H1 (cell line): Measurements from ENCODE around the gene DFFA. TPM values are rescaled to one million over a fixed set of nuclear protein-coding genes. Genes with fewer than 3 reads are reported as not detected.

Source experiments
- CTCF ChIA-PET: fragments of 300-600 bp; sonication (Branson Sonifier 250); formaldehyde crosslinking; loops from one replicate; lab custom pipeline; 2021; ENCODE audit not compliant: partially characterized antibody; lab: Charles Lee
- POLR2A ChIA-PET: fragments of 300-600 bp; sonication (Branson Sonifier 250); formaldehyde crosslinking; loops from one replicate; lab custom pipeline; 2021; ENCODE audit warnings: inconsistent platforms; ENCODE audit not compliant: partially characterized antibody; lab: Charles Lee
- DNase-seq, 2 experiments: peaks; one replicate each; pipeline versions ENCODE4 v3.0.0 to v3.0.0-alpha.2; 2010 to 2022; ENCODE audit warnings: low spot score in 2 of 2, low read depth in 1 of 2, mixed read lengths in 1 of 2
- FAIRE-seq: peaks from 2 replicates; lab custom pipeline; 2011; peaks lifted over from hg19 to GRCh38; lab: Jason Lieb, UNC
- H2AFZ ChIP-seq: 2 replicates; pipeline ENCODE4 v1.8.1; 2012; ENCODE audit warnings: low read length, inconsistent platforms
- H2AK5ac ChIP-seq: 2 replicates; pipeline ENCODE4 v1.6.1; 2013; ENCODE audit warnings: low read depth, low read length
- H2BK120ac ChIP-seq: replicated peaks from 2 replicates; pipeline ENCODE3; 2013; ENCODE audit warnings: low read depth, low read length, inconsistent platforms
- H2BK12ac ChIP-seq: 2 replicates; pipeline ENCODE4 v1.6.1; 2013; ENCODE audit warnings: low read depth, low read length
- H2BK15ac ChIP-seq: 2 replicates; pipeline ENCODE4 v1.6.1; 2013; ENCODE audit warnings: low read length
- H2BK20ac ChIP-seq: 2 replicates; pipeline ENCODE4 v1.6.1; 2013; ENCODE audit warnings: low read length
- H2BK5ac ChIP-seq: 2 replicates; pipeline ENCODE4 v1.6.1; 2013; ENCODE audit warnings: low read depth, low read length
- H3K14ac ChIP-seq: 2 replicates; pipeline ENCODE4 v1.6.1; 2013; ENCODE audit warnings: inconsistent platforms; ENCODE audit not compliant: insufficient read length
- H3K18ac ChIP-seq: 2 replicates; pipeline ENCODE4 v1.6.1; 2013; ENCODE audit warnings: low read length; ENCODE audit errors: extremely low read depth
- H3K23ac ChIP-seq: 2 replicates; pipeline ENCODE4 v1.6.1; 2013; ENCODE audit warnings: inconsistent platforms; ENCODE audit not compliant: insufficient read length
- H3K23me2 ChIP-seq: 2 replicates; pipeline ENCODE4 v1.6.1; 2013; ENCODE audit warnings: low read depth, low read length
- H3K27ac ChIP-seq: 2 replicates; pipeline ENCODE4 v1.6.1; 2011; ENCODE audit warnings: low read depth, low read length, inconsistent platforms
- H3K27me3 ChIP-seq, 4 experiments: replicated peaks in 1 of 4; 1 replicate in 1 of 4; 2 replicates in 3 of 4; pipeline versions ENCODE4 v1.6.1 to v1.8.1; 2011 to 2013; ENCODE audit warnings: low read length in 3 of 4, mild to moderate bottlenecking in 3 of 4, inconsistent platforms in 2 of 4, mixed read lengths in 2 of 4, moderate library complexity in 1 of 4; ENCODE audit not compliant: control insufficient read depth in 3 of 4, insufficient read depth in 3 of 4; ENCODE audit errors: extremely low read depth in 1 of 4
- H3K36me3 ChIP-seq, 4 experiments: 2 replicates each; pipeline versions ENCODE4 v1.6.1 to v1.8.1; 2011 to 2013; ENCODE audit warnings: mild to moderate bottlenecking in 4 of 4, low read length in 3 of 4, moderate library complexity in 2 of 4, control low read depth in 1 of 4, inconsistent platforms in 1 of 4; ENCODE audit not compliant: insufficient read depth in 4 of 4, control insufficient read depth in 2 of 4
- H3K4ac ChIP-seq: replicated peaks from 2 replicates; pipeline ENCODE3; 2013; ENCODE audit warnings: low read length, low read depth, mixed read lengths, inconsistent platforms; ENCODE audit not compliant: insufficient read length
- H3K4me1 ChIP-seq, 4 experiments: replicated peaks in 1 of 4; 1 replicate in 1 of 4; 2 replicates in 3 of 4; pipeline versions ENCODE4 v1.6.1 to v1.8.1; 2011 to 2013; ENCODE audit warnings: low read length in 3 of 4, inconsistent platforms in 2 of 4, mixed read lengths in 1 of 4; ENCODE audit not compliant: insufficient read depth in 4 of 4, control insufficient read depth in 3 of 4
- H3K4me2 ChIP-seq, 2 experiments: 2 replicates each; pipeline versions ENCODE4 v1.6.1 to v1.8.1; 2011 to 2013; ENCODE audit warnings: low read depth in 2 of 2, low read length in 2 of 2, control low read depth in 1 of 2, inconsistent platforms in 1 of 2, mild to moderate bottlenecking in 1 of 2; ENCODE audit not compliant: insufficient read depth in 1 of 2
- H3K4me3 ChIP-seq, 4 experiments: fragments of 200-600, 300-600 bp in 1 of 4; sonication (generic), shearing (Covaris generic), sonication (Bioruptor Twin) in 1 of 4; 2 replicates each; pipeline versions ENCODE4 v1.5.1 to v1.8.1; 2011 to 2016; ENCODE audit warnings: low read length in 4 of 4, low read depth in 3 of 4, control low read depth in 2 of 4, inconsistent platforms in 2 of 4, mild to moderate bottlenecking in 2 of 4, mixed read lengths in 1 of 4, moderate library complexity in 1 of 4; ENCODE audit not compliant: insufficient read depth in 2 of 4; ENCODE audit errors: extremely low read depth in 1 of 4
- H3K56ac ChIP-seq: replicated peaks from 2 replicates; pipeline ENCODE3; 2013; ENCODE audit warnings: low read depth, mild to moderate bottlenecking, mixed read lengths, low read length, inconsistent platforms; ENCODE audit not compliant: insufficient read length
- H3K79me1 ChIP-seq: 2 replicates; pipeline ENCODE4 v1.6.1; 2013; ENCODE audit warnings: low read depth, low read length, control low read depth
- H3K79me2 ChIP-seq, 2 experiments: 2 replicates each; pipeline versions ENCODE4 v1.6.1 to v1.8.1; 2012 to 2013; ENCODE audit warnings: low read length in 2 of 2, mild to moderate bottlenecking in 2 of 2, inconsistent platforms in 1 of 2; ENCODE audit not compliant: insufficient read depth in 2 of 2, control insufficient read depth in 1 of 2
- H3K9ac ChIP-seq, 4 experiments: replicated peaks in 1 of 4; 1 replicate in 1 of 4; 2 replicates in 3 of 4; pipeline versions ENCODE4 v1.6.1 to v1.8.1; 2011 to 2013; ENCODE audit warnings: low read depth in 3 of 4, low read length in 3 of 4, control low read depth in 2 of 4, mild to moderate bottlenecking in 2 of 4, moderate library complexity in 2 of 4, inconsistent platforms in 1 of 4; ENCODE audit errors: extremely low read depth in 1 of 4
- H3K9me3 ChIP-seq, 2 experiments: 2 replicates each; pipeline versions ENCODE4 v1.6.1 to v1.8.1; 2012 to 2013; ENCODE audit warnings: mild to moderate bottlenecking in 2 of 2, moderate library complexity in 2 of 2, control low read depth in 1 of 2, inconsistent platforms in 1 of 2, low read depth in 1 of 2, low read length in 1 of 2, mixed read lengths in 1 of 2; ENCODE audit not compliant: insufficient read depth in 2 of 2
- H4K20me1 ChIP-seq, 2 experiments: replicated peaks in 1 of 2; 2 replicates each; pipeline versions ENCODE3 to v1.8.1; 2011 to 2013; ENCODE audit warnings: inconsistent platforms in 2 of 2, low read length in 2 of 2, mild to moderate bottlenecking in 1 of 2; ENCODE audit not compliant: insufficient read depth in 2 of 2, control insufficient read depth in 1 of 2
- H4K5ac ChIP-seq: 2 replicates; pipeline ENCODE4 v1.6.1; 2013; ENCODE audit warnings: low read length, low read depth, mixed read lengths, inconsistent platforms; ENCODE audit not compliant: insufficient read length
- H4K8ac ChIP-seq: 2 replicates; pipeline ENCODE4 v1.8.0; 2013; ENCODE audit warnings: mild to moderate bottlenecking, moderate library complexity, low read length, inconsistent platforms; ENCODE audit not compliant: insufficient read depth; ENCODE audit errors: extremely low read depth
- H4K91ac ChIP-seq: replicated peaks from 2 replicates; pipeline ENCODE3; 2013; ENCODE audit warnings: low read length, mixed read lengths, inconsistent platforms; ENCODE audit not compliant: insufficient read length
- ATF2 ChIP-seq: IDR thresholded peaks from 2 replicates; pipeline ENCODE4 v1.6.1; 2012; ENCODE audit warnings: low read length, inconsistent platforms
- BCL11A ChIP-seq, 2 experiments: IDR thresholded peaks; one replicate each; pipeline ENCODE4 v1.6.1; 2011; ENCODE audit warnings: low read depth in 2 of 2, low read length in 2 of 2, mild to moderate bottlenecking in 2 of 2
- CREB1 ChIP-seq: IDR thresholded peaks from 2 replicates; pipeline ENCODE4 v1.6.1; 2012; ENCODE audit warnings: inconsistent platforms
- JUND ChIP-seq: IDR thresholded peaks from 2 replicates; pipeline ENCODE4 v1.6.1; 2011; ENCODE audit warnings: mild to moderate bottlenecking, improper control_type of control experiment, low read length
- NANOG ChIP-seq: IDR thresholded peaks from 2 replicates; pipeline ENCODE4 v1.6.1; 2011; ENCODE audit warnings: low read length, low read depth, mild to moderate bottlenecking, inconsistent platforms; ENCODE audit not compliant: insufficient read depth, poor library complexity, severe bottlenecking
- NRF1 ChIP-seq: IDR thresholded peaks from 2 replicates; pipeline ENCODE4 v1.6.1; 2011; ENCODE audit warnings: mild to moderate bottlenecking, low read depth, low read length, improper control_type of control experiment
- SP4 ChIP-seq: IDR thresholded peaks from 2 replicates; pipeline ENCODE4 v1.6.1; 2012; ENCODE audit warnings: low read length, inconsistent platforms
- TAF1 ChIP-seq: IDR thresholded peaks from 2 replicates; pipeline ENCODE4 v1.6.1; 2011; ENCODE audit warnings: mild to moderate bottlenecking, low read depth, low read length
- WGBS, 2 experiments: shearing (Covaris generic) in 1 of 2; methylation state at CpG; one replicate each; pipeline versions ENCODE4 v1.1.6 to v1.1.7; 2013 to 2015; ENCODE audit warnings: low lambda C conversion rate in 2 of 2, mixed read lengths in 2 of 2, inconsistent platforms in 1 of 2, low coverage in 1 of 2, missing lambda C conversion rate in 1 of 2; ENCODE audit not compliant: insufficient replicate concordance in 2 of 2, insufficient coverage in 1 of 2, insufficient read length in 1 of 2; ENCODE audit errors: extremely low coverage in 1 of 2, missing lambda C conversion rate in 1 of 2; 5-methylcytosine and 5-hydroxymethylcytosine counted together
- polyA plus RNA-seq, 7 experiments: library from polyadenylated mRNA; depleted of rRNA in 3 of 7; stranded (reverse) in 5 of 7; unstranded in 2 of 7; fragments of >200 nt in 5 of 7; fragments of 200-250 nt in 2 of 7; gene quantifications; 1 replicate in 5 of 7; 2 replicates in 1 of 7; 4 replicates in 1 of 7; pipeline versions ENCODE4 v1.2.1 to v1.2.3, GENCODE V29; 2011 to 2013; ENCODE audit warnings: missing spikeins in 2 of 7, mixed read lengths in 2 of 7
- total RNA-seq: library from RNA; stranded (reverse); fragmentation: NEBNext Ultra II Directional; extraction: Animal tissue kit (Norgen Biotek cat#: 25700); gene quantifications from 2 replicates; pipeline ENCODE4 v1.2.1, GENCODE V29; 2021

The DFFA gene
- total and polyA plus RNA-seq, 2 of the 8 experiments (the other 6 are each of a cell fraction or from before 2014, with no cell fraction given): 34.3 to 79.9 TPM

- Histone ChIP-seq H3K56ac (no peak overlapping the region), H2AFZ (no peak overlapping the region), H4K91ac (no peak overlapping the region), H2BK15ac (no peak overlapping the region), H2AK5ac (no peak overlapping the region), H4K20me1 (no peaks in the 10 kb centered on the region), H3K14ac (no peak overlapping the region), H3K4me1 (no peaks in the 10 kb centered on the region), H3K27me3 (no peaks in the 10 kb centered on the region; a peak in 1 of 7 replicates), H3K4me2 (no peak overlapping the region), H2BK5ac (no peak overlapping the region), H3K27ac (no peak overlapping the region), H3K4me3 (no peak overlapping the region), H3K4ac (no peak overlapping the region), H4K5ac (no peak overlapping the region), H3K9ac (no peak overlapping the region), H4K8ac (no peak overlapping the region), H3K79me2 (no peaks in the 10 kb centered on the region), H2BK120ac (no peak overlapping the region), H3K9me3 (no peaks in the 10 kb centered on the region), H3K79me1 (no peaks in the 10 kb centered on the region; the same call in 1 of the 2 replicates), H3K23me2 (no peaks in the 10 kb centered on the region; the same call in 1 of the 2 replicates), H2BK20ac (no peak overlapping the region), H2BK12ac (no peak overlapping the region), H3K36me3 (peaks cover 0 to 9% (median 0%) of the 10 kb centered on the region in 4 experiments; a peak in 2 of 8 replicates), H3K23ac (no peak overlapping the region), H3K18ac (no peak overlapping the region)
- DNase-seq (no peak), FAIRE-seq (no peak)
- TF ChIP-seq NANOG (no peak), SP4 (no peak), NRF1 (no peak), ATF2 (no peak), JUND (no peak), TAF1 (no peak), BCL11A (IDR thresholded peaks at IDR 0.05; ENCODE audit: low read depth in 2 of 2, low read length in 2 of 2) (no peak), CREB1 (no peak)
- CTCF ChIA-PET: interaction anchor here (3.2 kb wide), 1 partner anchor 10 kb away, joined by 12 read pairs; the partner anchor contains the start of gene CENPS
- WGBS, 2 experiments: 94% methylated on average over 2 of the region's 2 CpGs; no CpG with 5 or more reads in 1 of the 2 experiments
- POLR2A ChIA-PET: interaction anchor here (1.6 kb wide), 1 partner anchor 73 kb away, joined by 3 read pairs; no protein-coding TSS in a partner anchor
Observed at GRCh38 chr1:10440305-10440704, 32.0 kb downstream of the DFFA start.
